H9 (cell line): ENCODE results near the gene KCTD1. TPM values are rescaled to one million over a fixed set of nuclear protein-coding genes. Genes with fewer than 3 reads are reported as not detected.

Experiments used
- DNase-seq: peaks from one replicate; pipeline ENCODE4 v3.0.0-alpha.2; 2017
- H2AFZ ChIP-seq: one replicate; pipeline ENCODE4 v1.6.1; 2013; ENCODE audit warnings: mild to moderate bottlenecking, low read length, control low read depth, moderate library complexity
- H2AK5ac ChIP-seq: 2 replicates; pipeline ENCODE4 v1.6.1; 2013; ENCODE audit warnings: low read length, control low read depth, mixed read lengths; ENCODE audit not compliant: insufficient read length
- H2BK120ac ChIP-seq: one replicate; pipeline ENCODE4 v1.6.1; 2013; ENCODE audit warnings: low read depth, mild to moderate bottlenecking, low read length, control low read depth, inconsistent platforms; ENCODE audit not compliant: poor library complexity, severe bottlenecking
- H2BK12ac ChIP-seq: 2 replicates; pipeline ENCODE4 v1.6.1; 2013; ENCODE audit warnings: low read length, control low read depth, mixed read lengths, low read depth; ENCODE audit not compliant: insufficient read length
- H2BK15ac ChIP-seq: 2 replicates; pipeline ENCODE4 v1.6.1; 2013; ENCODE audit warnings: low read depth, low read length, control low read depth
- H2BK20ac ChIP-seq: one replicate; pipeline ENCODE4 v1.6.1; 2013; ENCODE audit warnings: low read depth, mild to moderate bottlenecking, low read length, control low read depth, inconsistent platforms; ENCODE audit not compliant: poor library complexity, severe bottlenecking
- H2BK5ac ChIP-seq: 2 replicates; pipeline ENCODE4 v1.6.1; 2013; ENCODE audit warnings: low read length, control low read depth, mixed read lengths; ENCODE audit not compliant: insufficient read length
- H3K14ac ChIP-seq: 2 replicates; pipeline ENCODE4 v1.6.1; 2013; ENCODE audit warnings: low read length, control low read depth; ENCODE audit not compliant: insufficient read depth
- H3K18ac ChIP-seq: 2 replicates; pipeline ENCODE4 v1.6.1; 2013; ENCODE audit warnings: low read depth, mild to moderate bottlenecking, mixed read lengths, low read length, control low read depth; ENCODE audit not compliant: insufficient read length
- H3K23ac ChIP-seq: 2 replicates; pipeline ENCODE4 v1.6.1; 2013; ENCODE audit warnings: low read length, control low read depth, mixed read lengths, low read depth; ENCODE audit not compliant: insufficient read length
- H3K23me2 ChIP-seq: 2 replicates; pipeline ENCODE4 v1.6.1; 2013; ENCODE audit warnings: low read depth, mild to moderate bottlenecking, mixed read lengths, low read length, control low read depth; ENCODE audit not compliant: insufficient read length, poor library complexity, severe bottlenecking
- H3K27ac ChIP-seq: 2 replicates; pipeline ENCODE4 v1.5.1; 2013; ENCODE audit warnings: low read length, control low read depth, mixed read lengths, low read depth; ENCODE audit not compliant: insufficient read length
- H3K27me3 ChIP-seq: 2 replicates; pipeline ENCODE4 v1.6.1; 2013; ENCODE audit warnings: low read length, control low read depth, inconsistent platforms; ENCODE audit not compliant: insufficient read depth
- H3K4ac ChIP-seq: 2 replicates; pipeline ENCODE4 v1.6.1; 2013; ENCODE audit warnings: low read depth, mild to moderate bottlenecking, control low read depth, inconsistent platforms, low read length, moderate library complexity
- H3K4me1 ChIP-seq: 2 replicates; pipeline ENCODE4 v1.6.1; 2013; ENCODE audit warnings: low read length, control low read depth, inconsistent platforms; ENCODE audit not compliant: insufficient read depth
- H3K4me2 ChIP-seq: 2 replicates; pipeline ENCODE4 v1.6.1; 2013; ENCODE audit warnings: low read length, control low read depth, mixed read lengths; ENCODE audit not compliant: insufficient read length, insufficient read depth
- H3K56ac ChIP-seq: 2 replicates; pipeline ENCODE4 v1.6.1; 2013; ENCODE audit warnings: low read depth, mild to moderate bottlenecking, mixed read lengths, low read length, control low read depth; ENCODE audit not compliant: insufficient read length
- H3K79me1 ChIP-seq: 2 replicates; pipeline ENCODE4 v1.6.1; 2013; ENCODE audit warnings: low read depth, mild to moderate bottlenecking, moderate library complexity, low read length, control low read depth, inconsistent platforms; ENCODE audit not compliant: insufficient read depth, poor library complexity, severe bottlenecking
- H3K79me2 ChIP-seq: 2 replicates; pipeline ENCODE4 v1.6.1; 2013; ENCODE audit warnings: low read length, control low read depth, inconsistent platforms; ENCODE audit not compliant: insufficient read depth
- H3K9ac ChIP-seq: 2 replicates; pipeline ENCODE4 v1.6.1; 2013; ENCODE audit warnings: low read length, control low read depth, mixed read lengths; ENCODE audit not compliant: insufficient read length; ENCODE audit errors: extremely low read depth
- H3K9me3 ChIP-seq: one replicate; pipeline ENCODE4 v1.6.1; 2013; ENCODE audit warnings: low read depth, low read length, inconsistent platforms; ENCODE audit not compliant: control insufficient read depth
- H3T11ph ChIP-seq: one replicate; pipeline ENCODE4 v1.6.1; 2013; ENCODE audit warnings: mild to moderate bottlenecking, low read length, control low read depth, inconsistent platforms
- H4K20me1 ChIP-seq: one replicate; pipeline ENCODE4 v1.6.1; 2013; ENCODE audit not compliant: control insufficient read depth, insufficient read length, insufficient read depth
- H4K5ac ChIP-seq: 2 replicates; pipeline ENCODE4 v1.6.1; 2013; ENCODE audit warnings: low read depth, mild to moderate bottlenecking, mixed read lengths, low read length, control low read depth; ENCODE audit not compliant: insufficient read length
- H4K8ac ChIP-seq: replicated peaks from 2 replicates; pipeline ENCODE4 v1.6.1; 2013; ENCODE audit warnings: low read length, control low read depth, mixed read lengths, low read depth; ENCODE audit not compliant: insufficient read length
- H4K91ac ChIP-seq: 2 replicates; pipeline ENCODE4 v1.6.1; 2013; ENCODE audit warnings: low read depth, mild to moderate bottlenecking, moderate library complexity, mixed read lengths, low read length, control low read depth; ENCODE audit not compliant: insufficient read length
- H3K27ac Mint-ChIP-seq, 3 experiments: 2 replicates in 2 of 3; 3 replicates in 1 of 3; pipeline ENCODE4 v1.8.0; 2020 to 2021; ENCODE audit warnings: mixed read lengths in 3 of 3, mild to moderate bottlenecking in 1 of 3, moderate library complexity in 1 of 3
- H3K27me3 Mint-ChIP-seq: 2 replicates; pipeline ENCODE4 v1.8.0; 2021; ENCODE audit warnings: low read depth, mild to moderate bottlenecking, moderate library complexity, mixed read lengths
- H3K36me3 Mint-ChIP-seq, 3 experiments: 2 replicates in 2 of 3; 3 replicates in 1 of 3; pipeline ENCODE4 v1.8.0; 2020 to 2021; ENCODE audit warnings: low read depth in 3 of 3, mixed read lengths in 3 of 3; ENCODE audit not compliant: insufficient read depth in 1 of 3
- H3K4me1 Mint-ChIP-seq, 2 experiments: 2 replicates each; pipeline ENCODE4 v1.8.0; 2020; ENCODE audit warnings: mixed read lengths in 2 of 2
- H3K4me3 Mint-ChIP-seq, 2 experiments: 2 replicates in 1 of 2; 3 replicates in 1 of 2; pipeline ENCODE4 v1.8.0; 2020 to 2021; ENCODE audit warnings: mild to moderate bottlenecking in 2 of 2, mixed read lengths in 2 of 2, moderate library complexity in 1 of 2
- H3K9me3 Mint-ChIP-seq, 2 experiments: 2 replicates in 1 of 2; 3 replicates in 1 of 2; pipeline ENCODE4 v1.8.0; 2020; ENCODE audit warnings: mild to moderate bottlenecking in 2 of 2, mixed read lengths in 2 of 2, moderate library complexity in 1 of 2
- WGBS: extraction: QIAGEN DNeasy Blood & Tissue Kit; methylation state at CpG from one replicate; pipeline ENCODE4 v1.1.7; 2013; ENCODE audit warnings: missing lambda C conversion rate, low lambda C conversion rate, mixed read lengths; ENCODE audit not compliant: insufficient read length; ENCODE audit errors: extremely low coverage; 5-methylcytosine and 5-hydroxymethylcytosine counted together
- total RNA-seq: library from RNA; stranded (reverse); gene quantifications from 2 replicates; pipeline ENCODE4 v1.2.1, GENCODE V29; 2021
- TF ChIP-seq, protein P1 (sequence below): fragments of 200-600 bp; sonication (generic); conservative IDR thresholded peaks from 3 replicates; pipeline ENCODE4 v1.8.0; 2021; ENCODE audit warnings: antibody characterized with exemption, mild to moderate bottlenecking

KCTD1 gene
- total RNA-seq, 1 experiment from 2014 or later: 10.8 TPM

DNA sequence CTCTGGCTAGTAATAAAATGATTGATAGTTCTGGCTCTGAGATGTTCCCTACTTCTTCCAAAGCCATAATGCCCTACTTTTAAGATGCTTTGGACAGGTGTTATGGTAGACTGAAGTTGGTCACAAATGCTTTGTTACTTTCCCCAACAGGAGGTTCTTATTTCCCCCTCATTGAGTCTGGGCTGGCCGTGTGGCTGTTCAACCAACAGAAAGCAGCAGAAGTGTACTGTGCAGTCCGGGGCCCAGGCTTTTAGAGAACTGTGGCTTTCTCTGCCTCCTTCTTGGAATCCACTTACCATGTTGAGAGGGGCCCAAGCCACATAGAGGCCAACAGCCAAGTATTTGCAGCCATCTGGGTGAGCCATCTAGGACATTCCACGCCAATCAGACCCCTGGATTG lies 94.2 kb downstream of the KCTD1 start:
- Histone ChIP-seq H4K5ac (no peak overlapping the region), H3K9me3 (no peaks in the 10 kb centered on the region), H3K27me3 (no peaks in the 10 kb centered on the region), H4K20me1 (no peaks in the 10 kb centered on the region), H3K27ac (no peak overlapping the region), H3K14ac (no peak overlapping the region), H3K9ac (no peak overlapping the region), H2BK20ac (no peak overlapping the region), H2BK5ac (no peak overlapping the region), H3K79me1 (no peaks in the 10 kb centered on the region), H3K23me2 (no peaks in the 10 kb centered on the region), H2AK5ac (no peak overlapping the region), H2AFZ (no peak overlapping the region), H3K56ac (no peak overlapping the region), H3K18ac (no peak overlapping the region), H2BK12ac (no peak overlapping the region), H3K4ac (no peak overlapping the region), H3K4me2 (no peak overlapping the region), H3K4me1 (peaks cover 3% of the 10 kb centered on the region; the same call in 1 of the 2 replicates), H2BK120ac (no peak overlapping the region), H4K8ac (no peak overlapping the region), H2BK15ac (no peak overlapping the region), H4K91ac (no peak overlapping the region), H3T11ph (no peak overlapping the region), H3K23ac (no peak overlapping the region), H3K79me2 (no peaks in the 10 kb centered on the region)
- TF ChIP-seq, protein P1, sequence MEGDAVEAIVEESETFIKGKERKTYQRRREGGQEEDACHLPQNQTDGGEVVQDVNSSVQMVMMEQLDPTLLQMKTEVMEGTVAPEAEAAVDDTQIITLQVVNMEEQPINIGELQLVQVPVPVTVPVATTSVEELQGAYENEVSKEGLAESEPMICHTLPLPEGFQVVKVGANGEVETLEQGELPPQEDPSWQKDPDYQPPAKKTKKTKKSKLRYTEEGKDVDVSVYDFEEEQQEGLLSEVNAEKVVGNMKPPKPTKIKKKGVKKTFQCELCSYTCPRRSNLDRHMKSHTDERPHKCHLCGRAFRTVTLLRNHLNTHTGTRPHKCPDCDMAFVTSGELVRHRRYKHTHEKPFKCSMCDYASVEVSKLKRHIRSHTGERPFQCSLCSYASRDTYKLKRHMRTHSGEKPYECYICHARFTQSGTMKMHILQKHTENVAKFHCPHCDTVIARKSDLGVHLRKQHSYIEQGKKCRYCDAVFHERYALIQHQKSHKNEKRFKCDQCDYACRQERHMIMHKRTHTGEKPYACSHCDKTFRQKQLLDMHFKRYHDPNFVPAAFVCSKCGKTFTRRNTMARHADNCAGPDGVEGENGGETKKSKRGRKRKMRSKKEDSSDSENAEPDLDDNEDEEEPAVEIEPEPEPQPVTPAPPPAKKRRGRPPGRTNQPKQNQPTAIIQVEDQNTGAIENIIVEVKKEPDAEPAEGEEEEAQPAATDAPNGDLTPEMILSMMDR: no peak
- Mint-ChIP-seq H3K4me3 (no peak overlapping the region), H3K4me1 (peaks cover 20 to 21% of the 10 kb centered on the region in 2 experiments), H3K27ac (0 out of 7 replicates have a peak overlapping the region, but pooled peaks of 1 of the 3 experiments have one; percentile 36), H3K27me3 (peaks cover 10% of the 10 kb centered on the region), H3K36me3 (peaks cover 5 to 19% (median 7%) of the 10 kb centered on the region in 3 experiments; a peak in 5 of 7 replicates), H3K9me3 (no peaks in the 10 kb centered on the region)
- no peak for DNase-seq
- no CpG with 5 or more reads among the region's 3 CpGs for WGBS
